MM.1S (cell line): Measurements from ENCODE around the gene ST6GALNAC2.

Experiments used
- DNase-seq: peaks from one replicate; pipeline ENCODE4 v3.0.0-alpha.2; 2015
- H2AFZ ChIP-seq: fragments of 300-600 bp; sonication (generic); 2 replicates; pipeline ENCODE4 v1.6.0; 2016; ENCODE audit warnings: antibody characterized with exemption, low read length
- H3F3A ChIP-seq: fragments of 300-600 bp; sonication (generic); 2 replicates; pipeline ENCODE4 v1.6.1; 2016; ENCODE audit warnings: mild to moderate bottlenecking, antibody characterized with exemption, low read length, moderate library complexity, mixed read lengths; ENCODE audit not compliant: insufficient read depth
- H3K27ac ChIP-seq: fragments of 300-600 bp; sonication (generic); 2 replicates; pipeline ENCODE4 v1.5.1; 2016; ENCODE audit warnings: mild to moderate bottlenecking, low read length
- H3K27me3 ChIP-seq: fragments of 300-600 bp; sonication (generic); replicated peaks from 2 replicates; pipeline ENCODE4 v1.6.0; 2016; ENCODE audit warnings: low read length; ENCODE audit not compliant: insufficient read depth
- H3K36me3 ChIP-seq: fragments of 300-600 bp; sonication (generic); replicated peaks from 2 replicates; pipeline ENCODE4 v1.6.1; 2016; ENCODE audit warnings: mild to moderate bottlenecking, low read length, mixed read lengths; ENCODE audit not compliant: insufficient read depth
- H3K4me1 ChIP-seq: fragments of 300-600 bp; sonication (generic); 2 replicates; pipeline ENCODE4 v1.6.1; 2016; ENCODE audit warnings: low read length, mixed read lengths
- H3K4me2 ChIP-seq: fragments of 300-600 bp; sonication (generic); 2 replicates; pipeline ENCODE4 v1.6.0; 2016; ENCODE audit warnings: low read depth, low read length
- H3K4me3 ChIP-seq: fragments of 300-600 bp; sonication (generic); 2 replicates; pipeline ENCODE4 v1.5.1; 2016; ENCODE audit warnings: low read length, mixed read lengths
- H3K79me2 ChIP-seq: fragments of 300-600 bp; sonication (generic); 2 replicates; pipeline ENCODE4 v1.6.1; 2016; ENCODE audit warnings: mixed run types, low read length, mixed read lengths
- H3K9ac ChIP-seq: fragments of 300-600 bp; sonication (generic); 2 replicates; pipeline ENCODE4 v1.6.1; 2016; ENCODE audit warnings: low read length, mixed read lengths
- H3K9me2 ChIP-seq: fragments of 300-600 bp; sonication (generic); replicated peaks from 2 replicates; pipeline ENCODE4 v1.6.1; 2016; ENCODE audit warnings: mild to moderate bottlenecking, low read length, mixed read lengths; ENCODE audit not compliant: insufficient read depth
- H3K9me3 ChIP-seq: fragments of 300-600 bp; sonication (generic); replicated peaks from 2 replicates; pipeline ENCODE4 v1.6.1; 2016; ENCODE audit warnings: mild to moderate bottlenecking, low read length, mixed read lengths; ENCODE audit not compliant: insufficient read depth
- H4K20me1 ChIP-seq: fragments of 300-600 bp; sonication (generic); 2 replicates; pipeline ENCODE4 v1.6.1; 2016; ENCODE audit warnings: mild to moderate bottlenecking, low read length, moderate library complexity, mixed read lengths; ENCODE audit not compliant: insufficient read depth
- EZH2 ChIP-seq: fragments of 300-600 bp; sonication (generic); optimal IDR thresholded peaks from 2 replicates; pipeline ENCODE3; 2017; ENCODE audit warnings: low read depth, mild to moderate bottlenecking, antibody characterized with exemption, low read length, mixed read lengths
- EZH2phosphoT487 ChIP-seq: fragments of 300-600 bp; sonication (generic); IDR thresholded peaks from 2 replicates; pipeline ENCODE4 v1.6.1; 2018; ENCODE audit warnings: antibody characterized with exemption, low read length
- TF ChIP-seq, protein P1 (sequence below): fragments of 300-600 bp; sonication (generic); IDR thresholded peaks from 2 replicates; pipeline ENCODE4 v1.5.1; 2016; ENCODE audit warnings: antibody characterized with exemption, low read length, mixed read lengths

The ST6GALNAC2 gene

DNA sequence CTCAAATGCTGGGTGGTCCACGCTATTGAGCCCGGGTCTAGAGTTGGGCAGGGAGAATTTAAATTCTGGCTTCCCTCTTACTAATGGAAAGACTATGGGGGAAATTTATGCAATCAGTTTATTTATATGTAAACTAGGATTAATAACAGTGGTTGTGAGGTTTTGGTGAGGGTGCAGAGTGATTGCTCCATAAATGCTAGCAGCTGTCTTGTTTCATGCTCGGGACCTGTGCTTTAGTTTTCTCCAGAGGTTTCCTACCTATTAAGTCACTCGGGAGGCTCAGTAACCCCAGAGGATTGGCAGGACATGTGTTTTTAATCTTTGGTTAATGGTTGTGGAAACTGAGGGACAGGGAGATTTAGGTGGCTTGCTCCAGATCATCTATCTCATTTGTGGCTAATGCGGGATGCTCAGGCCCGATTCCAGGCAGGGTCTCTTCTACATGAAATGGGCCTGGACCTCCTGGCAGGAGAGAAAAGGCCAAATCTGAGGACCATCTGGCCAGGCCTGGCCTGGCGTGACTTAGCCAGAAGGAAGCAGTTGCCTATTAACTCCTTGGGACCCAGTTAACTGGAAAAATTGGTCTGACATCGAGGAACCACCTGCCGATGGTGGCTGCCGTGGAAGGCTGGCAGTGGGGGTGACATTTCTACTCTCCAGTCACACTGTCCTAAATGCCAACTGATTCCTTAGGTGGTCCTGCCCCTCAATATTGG, 43.8 kb downstream of the ST6GALNAC2 start:
- Histone ChIP-seq H3K4me2 (no peak overlapping the region), H3F3A (no peaks in the 10 kb centered on the region), H3K9ac (no peak overlapping the region), H2AFZ (no peak overlapping the region), H3K79me2 (no peaks in the 10 kb centered on the region), H3K4me3 (no peak overlapping the region), H3K27me3 (peaks cover 73% of the 10 kb centered on the region), H3K36me3 (no peaks in the 10 kb centered on the region), H3K27ac (no peak overlapping the region), H3K9me3 (no peaks in the 10 kb centered on the region), H3K4me1 (no peaks in the 10 kb centered on the region), H3K9me2 (no peaks in the 10 kb centered on the region), H4K20me1 (no peaks in the 10 kb centered on the region)
- DNase-seq = no peak
- TF ChIP-seq, protein P1, sequence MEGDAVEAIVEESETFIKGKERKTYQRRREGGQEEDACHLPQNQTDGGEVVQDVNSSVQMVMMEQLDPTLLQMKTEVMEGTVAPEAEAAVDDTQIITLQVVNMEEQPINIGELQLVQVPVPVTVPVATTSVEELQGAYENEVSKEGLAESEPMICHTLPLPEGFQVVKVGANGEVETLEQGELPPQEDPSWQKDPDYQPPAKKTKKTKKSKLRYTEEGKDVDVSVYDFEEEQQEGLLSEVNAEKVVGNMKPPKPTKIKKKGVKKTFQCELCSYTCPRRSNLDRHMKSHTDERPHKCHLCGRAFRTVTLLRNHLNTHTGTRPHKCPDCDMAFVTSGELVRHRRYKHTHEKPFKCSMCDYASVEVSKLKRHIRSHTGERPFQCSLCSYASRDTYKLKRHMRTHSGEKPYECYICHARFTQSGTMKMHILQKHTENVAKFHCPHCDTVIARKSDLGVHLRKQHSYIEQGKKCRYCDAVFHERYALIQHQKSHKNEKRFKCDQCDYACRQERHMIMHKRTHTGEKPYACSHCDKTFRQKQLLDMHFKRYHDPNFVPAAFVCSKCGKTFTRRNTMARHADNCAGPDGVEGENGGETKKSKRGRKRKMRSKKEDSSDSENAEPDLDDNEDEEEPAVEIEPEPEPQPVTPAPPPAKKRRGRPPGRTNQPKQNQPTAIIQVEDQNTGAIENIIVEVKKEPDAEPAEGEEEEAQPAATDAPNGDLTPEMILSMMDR = no peak
- TF ChIP-seq EZH2 (no peak), EZH2phosphoT487 (no peak)

DNA sequence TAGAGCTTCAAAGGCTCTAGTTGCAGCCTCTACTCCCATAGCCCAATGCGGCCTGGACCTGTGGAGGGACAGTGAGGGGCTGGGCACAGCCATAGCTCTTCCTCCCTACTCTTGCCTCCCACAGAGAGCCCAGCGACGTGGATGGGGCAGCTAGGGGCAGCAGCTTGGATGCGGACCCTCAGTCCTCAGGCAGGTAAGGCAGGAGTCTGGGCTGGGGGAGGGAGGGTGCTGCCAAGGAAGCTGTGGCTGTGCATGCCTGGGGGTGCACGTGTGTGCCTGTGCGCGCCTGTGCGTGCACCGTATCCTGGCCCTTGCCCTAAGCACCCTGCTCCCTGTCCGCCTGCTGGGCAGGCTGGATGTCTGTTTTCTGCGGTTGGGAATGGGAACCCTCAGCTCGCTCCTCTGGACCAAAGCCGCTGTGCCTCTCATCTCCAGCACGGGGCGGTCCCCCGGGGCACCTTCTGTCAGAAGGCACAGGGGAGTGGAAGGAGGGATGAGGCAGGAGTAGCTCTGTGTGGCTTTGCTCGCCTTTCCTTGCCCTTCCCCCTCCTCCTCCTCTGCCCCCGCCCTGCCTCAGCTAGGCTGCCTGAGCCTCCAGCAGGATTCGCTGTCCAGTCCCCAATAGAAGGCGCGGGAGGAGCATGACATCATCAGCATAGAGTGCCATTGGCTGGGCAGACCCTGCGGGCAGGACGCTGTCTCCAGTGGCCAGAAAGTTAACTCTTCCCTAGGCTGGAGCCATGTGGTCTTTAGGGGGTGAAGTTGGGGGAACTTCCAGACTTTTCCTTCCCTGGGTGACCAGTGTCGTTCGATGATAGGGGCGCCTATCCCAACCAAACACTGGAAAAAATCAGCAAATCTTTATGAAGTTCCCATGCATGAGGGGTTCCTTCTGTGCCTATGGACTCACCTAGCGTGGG, 45.0 kb downstream of the ST6GALNAC2 start:
- Histone ChIP-seq H3K9me3 (no peaks in the 10 kb centered on the region), H3K79me2 (no peaks in the 10 kb centered on the region), H3K4me3 (peak overlapping the region; percentile 34), H2AFZ (peak overlapping the region; percentile 50), H3K9ac (no peak overlapping the region), H3K4me2 (peak overlapping the region; percentile 43), H3K4me1 (no peaks in the 10 kb centered on the region), H4K20me1 (no peaks in the 10 kb centered on the region), H3K27me3 (peaks cover 81% of the 10 kb centered on the region), H3K27ac (no peak overlapping the region), H3F3A (no peaks in the 10 kb centered on the region), H3K36me3 (no peaks in the 10 kb centered on the region), H3K9me2 (no peaks in the 10 kb centered on the region)
- TF ChIP-seq, protein P1 = no peak
- TF ChIP-seq EZH2phosphoT487 (no peak), EZH2 (no peak)
- DNase-seq = peak; percentile 80

DNA sequence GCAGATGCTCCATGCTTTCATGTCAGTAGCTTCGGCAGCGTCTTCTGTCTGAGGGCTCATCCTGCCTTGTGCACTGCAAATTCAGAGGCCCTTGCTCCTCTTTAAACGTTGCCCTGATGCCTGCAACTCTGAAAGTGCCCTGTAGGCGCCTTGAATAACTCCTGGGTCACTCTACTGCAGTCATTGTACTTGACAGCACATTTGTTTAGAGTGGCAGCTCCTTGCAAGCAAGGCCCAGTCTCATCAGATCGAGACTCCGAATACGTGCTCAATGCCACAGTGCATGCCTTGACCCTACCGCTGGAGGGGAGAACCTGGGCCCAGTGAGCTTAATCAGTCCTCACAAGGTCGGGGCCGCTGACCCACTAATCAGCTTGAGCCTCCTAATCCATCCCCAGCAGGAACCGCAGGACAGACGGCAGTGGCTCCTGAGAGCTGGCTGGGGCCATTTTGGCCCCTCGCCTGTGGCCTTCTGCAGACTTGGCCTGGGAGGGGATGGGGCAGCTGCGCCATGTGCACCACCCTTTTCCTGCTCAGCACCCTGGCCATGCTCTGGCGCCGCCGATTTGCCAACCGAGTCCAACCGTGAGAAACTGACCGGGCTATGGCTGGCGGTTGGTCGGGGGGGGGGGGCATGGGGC, 45.9 kb downstream of the ST6GALNAC2 start, which contains the start of gene PRCD:
PRCD (plus strand) TSS at position 414 of the 641 bp plus-strand sequence; CDS start at position 512, 98 bp downstream.
- H3K9ac ChIP-seq = no peak within 1 kb of the TSS
- peak within 1 kb of the TSS; percentile 34 for H3K4me3 ChIP-seq

More for the DNA sequence above, 45.9 kb downstream of the ST6GALNAC2 start, which contains the start of gene PRCD:
- no peaks in the 10 kb centered on the region for H3K79me2 ChIP-seq
- H3K4me2 ChIP-seq = peak within 1 kb of the TSS; percentile 43
- no peak within 1 kb of the TSS for H3K27ac ChIP-seq
- no peak for DNase-seq
- no peaks in the 10 kb centered on the region for H3F3A ChIP-seq
- peaks cover 83% of the 10 kb centered on the region for H3K27me3 ChIP-seq
- no peaks in the 10 kb centered on the region for H3K4me1 ChIP-seq
- H3K9me2 ChIP-seq = no peaks in the 10 kb centered on the region
- no peaks in the 10 kb centered on the region for H4K20me1 ChIP-seq
- H3K9me3 ChIP-seq = no peaks in the 10 kb centered on the region
- H2AFZ ChIP-seq = peak within 1 kb of the TSS; percentile 50
- TF ChIP-seq, protein P1 = no peak
- TF ChIP-seq EZH2 (no peak), EZH2phosphoT487 (no peak)
- H3K36me3 ChIP-seq = no peaks in the 10 kb centered on the region
